Heart right ventricle (tissue), 16 donors: ENCODE measurements around the gene SMYD5. TPM values are rescaled to one million over a fixed set of nuclear protein-coding genes. Genes with fewer than 3 reads are reported as not detected.

Experiments
- ATAC-seq, 8 donors: fragments of 200-7000 bp; cut with Tn5 transposase; one replicate each; pipeline ENCODE4 v1.9.1; 2020; ENCODE audit warnings: mild to moderate bottlenecking in 8 of 8, moderate library complexity in 8 of 8, moderate number of reproducible peaks in 1 of 8
- DNase-seq, 2 donors: peaks; one replicate each; pipeline ENCODE4 v3.0.0-alpha.2; 2020
- H3K27ac ChIP-seq, 10 donors: fragments of 200-600 bp; sonication (generic) in 2 of 10; one replicate each; pipeline versions ENCODE4 v1.5.0 to v1.8.0; 2020 to 2022; ENCODE audit warnings: mild to moderate bottlenecking in 3 of 10
- H3K27me3 ChIP-seq, 7 donors: fragments of 200-600 bp; one replicate each; pipeline ENCODE4 v1.8.0; 2021 to 2022; ENCODE audit warnings: mild to moderate bottlenecking in 2 of 7
- H3K36me3 ChIP-seq, 9 donors: fragments of 200-600 bp; sonication (generic) in 1 of 9; one replicate each; pipeline versions ENCODE4 v1.5.0 to v1.8.0; 2020 to 2022; ENCODE audit warnings: mild to moderate bottlenecking in 2 of 9
- H3K4me1 ChIP-seq, 9 donors: fragments of 200-600 bp; sonication (generic) in 1 of 9; one replicate each; pipeline versions ENCODE4 v1.5.0 to v1.8.0; 2020 to 2022; ENCODE audit warnings: mild to moderate bottlenecking in 4 of 9
- H3K4me3 ChIP-seq, 10 donors: fragments of 200-600 bp; sonication (generic) in 2 of 10; one replicate each; pipeline versions ENCODE4 v1.5.0 to v1.8.0; 2020 to 2022; ENCODE audit warnings: mild to moderate bottlenecking in 7 of 10, moderate library complexity in 2 of 10
- H3K9me3 ChIP-seq, 11 donors: fragments of 200-600 bp in 10 of 11; sonication (generic) in 2 of 11; one replicate each; pipeline versions ENCODE4 v1.5.0 to v1.8.0; 2013 to 2022; ENCODE audit warnings: mild to moderate bottlenecking in 2 of 11, control low read depth in 1 of 11, moderate library complexity in 1 of 11
- WGBS, 2 donors: extraction: QIAGEN DNeasy Blood & Tissue Kit; methylation state at CpG; one replicate each; pipeline ENCODE4 v1.1.7; 2013; ENCODE audit warnings: inconsistent platforms in 1 of 2; 5-methylcytosine and 5-hydroxymethylcytosine counted together
- intact Hi-C, 10 donors: fragments of 100-400 bp; cut with DNase I; formaldehyde crosslinking; loops; one replicate each; pipeline versions ENCODE4 v1.11.1 to v1.14.2; 2022
- polyA plus RNA-seq, 2 donors: library from polyadenylated mRNA; stranded (reverse); fragments of 200-250 nt; gene quantifications; one replicate each; pipeline ENCODE4 v1.2.3, GENCODE V29; 2013
- total RNA-seq, 10 donors: library from RNA; stranded (reverse); fragmentation: NEBNext Ultra II Directional in 3 of 10; extraction: Animal tissue kit (Norgen Biotek cat#: 25700) in 3 of 10; gene quantifications; one replicate each; pipeline versions ENCODE4 v1.2.1 to v1.2.4, GENCODE V29; 2021 to 2023
- TF ChIP-seq, protein P1 (sequence below), 9 donors: fragments of 200-600 bp; sonication (generic) in 2 of 9; IDR thresholded peaks; one replicate each; pipeline versions ENCODE4 v1.5.0 to v1.8.0; 2021 to 2022; ENCODE audit warnings: antibody characterized with exemption in 9 of 9, mild to moderate bottlenecking in 5 of 9, moderate library complexity in 1 of 9
- donor health status: Arrhythmogenic right ventricular cardiomyopathy.
- donor health status: ischemic (EF 13 %, LVEDD 7.1; RV severe dilation, severe dysfunction).
- donor health status: healthy with polysubstance abuse.
- donor health status: DM: no; HTN: yes; CAD: no.
- donor health status: DM: no; HTN: no; CAD: no.
- donor health status: ischemic (EF 25% LVEDD 6.9; RV normal size, moderate dysfunction).
- donor health status: ischemic (EF 25% LVEDD 5.7; RV mildly dilated, moderate dysfunction).
- donor health status: healthy.
- donor health status: DM: yes; HTN: yes; CAD: no.
- donor health status: Ischemic cardiomyopathy.
- donor health status: ischemic (EF 35%, LVEDD 5.7; RV mildly dilated, moderate dysfunction).
- donor health status: nonischemic (EF 11% LVEDD 7.7; RV severe dilation, severe dysfunction).
- donor health status: DM: yes; HTN: yes; CAD: no.
- donor health status: PGD.
- donor health status: ischemic (EF 29% LVEDD 5.4; RV normal size, mild dysfunction).
- donor health status: nonischemic (EF 23%, LVEDD 6.1; RV moderate dilation, normal function).

Gene SMYD5
- total and polyA plus RNA-seq, 12 donors, result 13.3 to 22.7 (median 17.5) TPM

DNA sequence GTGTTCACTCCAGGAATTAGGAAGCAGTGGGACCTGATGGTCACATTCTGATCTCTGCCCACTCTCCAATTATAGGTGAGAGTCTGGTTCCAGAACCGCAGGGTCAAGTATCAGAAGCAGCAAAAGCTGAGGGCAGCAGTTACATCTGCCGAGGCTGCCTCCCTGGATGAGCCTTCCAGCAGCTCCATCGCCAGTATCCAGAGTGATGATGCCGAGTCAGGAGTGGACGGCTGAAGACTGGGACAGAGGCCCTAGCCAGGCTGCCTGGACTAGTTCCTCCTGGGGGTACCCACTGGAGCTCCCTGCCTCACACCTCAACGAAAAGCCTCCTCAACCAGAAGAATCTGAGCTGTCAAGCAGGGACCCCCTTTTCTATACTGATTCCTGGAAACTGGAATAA, 3.3 kb upstream of the SMYD5 start:
- Histone ChIP-seq H3K27ac (no peak overlapping the region), H3K36me3 (no peaks in the 10 kb centered on the region), H3K27me3 (peaks cover 0 to 7% (median 2%) of the 10 kb centered on the region in 7 donors), H3K4me1 (peaks cover 0 to 26% (median 21%) of the 10 kb centered on the region in 9 donors), H3K4me3 (no peak overlapping the region), H3K9me3 (no peaks in the 10 kb centered on the region)
- intact Hi-C loops, result loop anchor here in 1 of 10 donors (5.0 kb wide), 1 partner anchor 33 kb away; no protein-coding TSS in a partner anchor
- no peak for ATAC-seq
- 86 to 96% methylated on average over 6 of the region's 6 CpGs for WGBS, 2 donors
- DNase-seq, result no peak
- TF ChIP-seq, protein P1, sequence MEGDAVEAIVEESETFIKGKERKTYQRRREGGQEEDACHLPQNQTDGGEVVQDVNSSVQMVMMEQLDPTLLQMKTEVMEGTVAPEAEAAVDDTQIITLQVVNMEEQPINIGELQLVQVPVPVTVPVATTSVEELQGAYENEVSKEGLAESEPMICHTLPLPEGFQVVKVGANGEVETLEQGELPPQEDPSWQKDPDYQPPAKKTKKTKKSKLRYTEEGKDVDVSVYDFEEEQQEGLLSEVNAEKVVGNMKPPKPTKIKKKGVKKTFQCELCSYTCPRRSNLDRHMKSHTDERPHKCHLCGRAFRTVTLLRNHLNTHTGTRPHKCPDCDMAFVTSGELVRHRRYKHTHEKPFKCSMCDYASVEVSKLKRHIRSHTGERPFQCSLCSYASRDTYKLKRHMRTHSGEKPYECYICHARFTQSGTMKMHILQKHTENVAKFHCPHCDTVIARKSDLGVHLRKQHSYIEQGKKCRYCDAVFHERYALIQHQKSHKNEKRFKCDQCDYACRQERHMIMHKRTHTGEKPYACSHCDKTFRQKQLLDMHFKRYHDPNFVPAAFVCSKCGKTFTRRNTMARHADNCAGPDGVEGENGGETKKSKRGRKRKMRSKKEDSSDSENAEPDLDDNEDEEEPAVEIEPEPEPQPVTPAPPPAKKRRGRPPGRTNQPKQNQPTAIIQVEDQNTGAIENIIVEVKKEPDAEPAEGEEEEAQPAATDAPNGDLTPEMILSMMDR (IDR thresholded peaks at IDR 0.05), result no peak

DNA sequence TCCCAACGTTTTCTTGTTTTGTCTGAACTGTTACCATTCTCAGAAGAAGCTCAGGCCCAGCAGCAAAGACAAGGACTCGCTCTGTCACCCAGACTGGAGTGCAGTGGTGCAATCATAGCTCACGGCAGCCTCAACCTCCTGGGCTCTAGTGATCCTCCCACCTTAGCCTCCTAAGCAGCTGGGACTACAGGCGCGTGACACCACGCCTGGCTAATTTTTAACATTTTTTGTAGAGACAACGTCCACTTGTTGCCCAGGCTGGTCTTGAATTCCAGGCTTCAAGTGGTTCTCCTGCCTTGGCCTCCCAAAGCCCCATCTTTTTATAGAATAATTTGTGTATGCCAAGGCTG, 2.0 kb upstream of the SMYD5 start:
- intact Hi-C loops, result loop anchor here in 2 of 10 donors (1.0 to 5.0 kb wide), 2 partner anchors 35 kb away; no protein-coding TSS in a partner anchor
- TF ChIP-seq, protein P1 (IDR thresholded peaks at IDR 0.05), result no peak

GRCh38 chr2:73212448-73213176, 1.4 kb upstream of the SMYD5 start:
- peak; percentile 47 to 69 for DNase-seq
- ATAC-seq, result peak; percentile 57 to 77 (median 70)
- Histone ChIP-seq H3K27me3 (no peaks in the 10 kb centered on the region), H3K27ac (no peak overlapping the region), H3K4me3 (no peak overlapping the region), H3K9me3 (no peaks in the 10 kb centered on the region), H3K4me1 (peaks cover 0 to 26% (median 21%) of the 10 kb centered on the region in 9 donors), H3K36me3 (no peaks in the 10 kb centered on the region)
- TF ChIP-seq, protein P1 (IDR thresholded peaks at IDR 0.05), result peak; percentile 73 to 96 (median 88)
- intact Hi-C loops, result loop anchor here in 2 of 10 donors (1.0 to 5.0 kb wide), 2 partner anchors 35 kb away; no protein-coding TSS in a partner anchor
- 57 to 59% methylated on average over 20 of the region's 20 CpGs for WGBS, 2 donors

More for the DNA sequence above, 2.0 kb upstream of the SMYD5 start:
- ATAC-seq (no peak), DNase-seq (no peak)
- H3K27me3 ChIP-seq, result no peaks in the 10 kb centered on the region
- H3K27ac ChIP-seq, result no peak overlapping the region
- peaks cover 0 to 26% (median 21%) of the 10 kb centered on the region in 9 donors for H3K4me1 ChIP-seq
- no peaks in the 10 kb centered on the region for H3K9me3 ChIP-seq
- no peak overlapping the region for H3K4me3 ChIP-seq
- 63 to 74% methylated on average over 7 of the region's 7 CpGs for WGBS, 2 donors
- no peaks in the 10 kb centered on the region for H3K36me3 ChIP-seq

DNA sequence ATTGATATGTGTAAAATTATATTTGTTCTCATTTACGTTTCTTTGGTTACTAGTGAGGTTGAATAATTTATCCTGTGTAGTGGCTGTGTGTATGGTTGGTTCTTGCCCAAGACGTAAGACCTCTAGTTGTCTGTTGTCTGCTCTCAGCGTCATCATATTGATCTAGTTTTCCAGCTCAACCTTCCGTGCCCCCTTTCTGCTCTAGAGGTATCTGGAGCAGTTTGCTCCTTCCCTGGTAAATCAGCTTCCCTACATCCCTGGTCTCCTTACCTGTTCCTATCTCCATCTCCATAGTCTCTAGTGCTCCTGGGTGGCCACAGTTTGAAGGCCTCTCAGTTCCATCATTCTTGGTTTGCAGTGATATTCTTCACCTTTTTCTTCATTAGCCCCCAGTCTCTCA, 1.2 kb downstream of the SMYD5 start:
- no peaks in the 10 kb centered on the region for H3K27me3 ChIP-seq
- WGBS, 2 donors, result 79 to 82% methylated on average over 4 of the region's 4 CpGs
- H3K4me1 ChIP-seq, result peaks cover 0 to 37% (median 24%) of the 10 kb centered on the region in 9 donors
- intact Hi-C loops, result no loop called here
- TF ChIP-seq, protein P1 (IDR thresholded peaks at IDR 0.05), result no peak
- H3K4me3 ChIP-seq, result peak overlapping the region in 5 of 10 donors; percentile 85 to 96 (median 91)
- H3K36me3 ChIP-seq, result peaks cover 0 to 14% (median 0%) of the 10 kb centered on the region in 9 donors
- no peak for ATAC-seq
- DNase-seq, result no peak
- H3K9me3 ChIP-seq, result no peaks in the 10 kb centered on the region
- peak overlapping the region in 1 of 10 donors; percentile 91 for H3K27ac ChIP-seq
